Measurements from ENCODE around the gene BCO2. TPM values are rescaled to one million over a fixed set of nuclear protein-coding genes. Genes with fewer than 3 reads are reported as not detected.

Gene BCO2
- total RNA-seq, 2 experiments from 2014 or later, result 0.97 to 1.4 TPM

DNA sequence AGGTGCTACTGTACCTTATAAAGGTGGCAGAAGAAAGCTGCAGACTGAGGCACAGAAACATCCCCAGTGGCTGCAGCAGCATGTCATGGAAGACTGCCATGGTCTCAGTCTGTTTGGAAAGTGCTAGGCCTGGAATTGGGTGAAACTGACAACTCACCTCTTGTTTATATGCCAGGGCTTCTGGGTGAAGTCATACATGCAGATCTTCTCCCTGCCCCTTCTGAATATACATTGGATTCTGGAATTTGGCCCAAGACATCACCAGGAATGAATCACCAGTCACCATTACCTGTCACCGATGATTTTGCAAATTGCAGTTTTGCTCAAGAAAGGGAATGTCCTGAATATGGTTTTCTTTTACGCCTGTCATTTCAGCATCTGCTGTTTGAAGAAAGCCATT, 85.2 kb downstream of the BCO2 start, which contains the start of gene PLET1:
PLET1 (minus strand) TSS at position 371 of the 400 bp plus-strand sequence; CDS start at position 100, 271 bp downstream.
- H3K4me3 Mint-ChIP-seq, result no peak within 1 kb of the TSS
- ATAC-seq (no peak), DNase-seq (no peak)
- TF ChIP-seq, protein P1, sequence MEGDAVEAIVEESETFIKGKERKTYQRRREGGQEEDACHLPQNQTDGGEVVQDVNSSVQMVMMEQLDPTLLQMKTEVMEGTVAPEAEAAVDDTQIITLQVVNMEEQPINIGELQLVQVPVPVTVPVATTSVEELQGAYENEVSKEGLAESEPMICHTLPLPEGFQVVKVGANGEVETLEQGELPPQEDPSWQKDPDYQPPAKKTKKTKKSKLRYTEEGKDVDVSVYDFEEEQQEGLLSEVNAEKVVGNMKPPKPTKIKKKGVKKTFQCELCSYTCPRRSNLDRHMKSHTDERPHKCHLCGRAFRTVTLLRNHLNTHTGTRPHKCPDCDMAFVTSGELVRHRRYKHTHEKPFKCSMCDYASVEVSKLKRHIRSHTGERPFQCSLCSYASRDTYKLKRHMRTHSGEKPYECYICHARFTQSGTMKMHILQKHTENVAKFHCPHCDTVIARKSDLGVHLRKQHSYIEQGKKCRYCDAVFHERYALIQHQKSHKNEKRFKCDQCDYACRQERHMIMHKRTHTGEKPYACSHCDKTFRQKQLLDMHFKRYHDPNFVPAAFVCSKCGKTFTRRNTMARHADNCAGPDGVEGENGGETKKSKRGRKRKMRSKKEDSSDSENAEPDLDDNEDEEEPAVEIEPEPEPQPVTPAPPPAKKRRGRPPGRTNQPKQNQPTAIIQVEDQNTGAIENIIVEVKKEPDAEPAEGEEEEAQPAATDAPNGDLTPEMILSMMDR (IDR thresholded peaks at IDR 0.05), result no peak
- intact Hi-C loops (cut with micrococcal nuclease), result no loop called here
- H3K27ac Mint-ChIP-seq, result no peak within 1 kb of the TSS
- H3K36me3 Mint-ChIP-seq (ENCODE audit: low read depth), result no peaks in the 10 kb centered on the region
- no peaks in the 10 kb centered on the region for H3K9me3 Mint-ChIP-seq
- POLR2A ChIA-PET, result no interaction called here
- CTCF ChIA-PET, result interaction anchor here (1.0 to 1.2 kb wide), 2 partner anchors 13 to 20 kb away, joined by 3 to 4 read pairs; no protein-coding TSS in a partner anchor
- no peaks in the 10 kb centered on the region for H3K4me1 Mint-ChIP-seq (ENCODE audit: low read depth)
- no peaks in the 10 kb centered on the region for H3K27me3 Mint-ChIP-seq

DNA sequence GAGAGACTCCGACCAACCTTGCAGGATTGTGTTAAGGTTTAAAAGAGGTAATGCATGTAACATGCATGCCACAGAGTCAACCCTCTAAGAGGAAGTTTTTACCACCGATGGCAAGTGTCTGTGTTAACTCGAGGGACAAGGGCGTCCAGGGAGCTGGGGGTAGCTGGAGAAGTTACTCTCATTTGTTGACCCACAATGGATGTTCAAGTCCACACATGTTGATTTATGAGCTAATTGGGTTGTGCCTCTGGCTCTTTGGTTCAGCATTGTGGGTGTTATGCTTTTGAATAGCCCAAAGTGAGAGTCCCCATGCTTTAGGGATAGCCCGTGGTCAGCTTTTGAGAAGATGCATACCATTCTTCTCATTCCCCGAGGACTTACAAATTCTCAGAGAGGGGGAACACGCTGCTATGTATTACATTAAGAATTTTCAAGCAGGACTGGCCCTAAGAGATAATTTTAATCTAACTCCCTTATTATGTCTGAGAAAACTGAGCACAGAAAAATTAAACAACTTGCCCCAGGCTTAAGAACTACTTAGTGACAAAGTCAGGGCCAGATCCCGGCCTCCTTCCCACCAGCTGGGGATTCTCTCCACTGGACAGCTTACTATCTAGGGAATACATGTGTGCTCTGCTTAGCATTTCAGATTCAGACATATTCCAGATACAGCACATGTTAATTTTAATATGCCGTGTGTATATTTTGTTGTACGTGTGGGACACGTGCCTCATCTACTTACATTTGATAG, 90.5 kb downstream of the BCO2 start:
- Mint-ChIP-seq H3K27ac (no peak overlapping the region), H3K4me3 (no peak overlapping the region), H3K9me3 (no peaks in the 10 kb centered on the region), H3K36me3 (ENCODE audit: low read depth) (no peaks in the 10 kb centered on the region), H3K27me3 (no peaks in the 10 kb centered on the region), H3K4me1 (ENCODE audit: low read depth) (no peaks in the 10 kb centered on the region)
- DNase-seq (no peak), ATAC-seq (no peak)
- CTCF ChIA-PET, result interaction anchor here (0.7 to 3.5 kb wide), 5 partner anchors 10 to 23 kb away, joined by 3 to 16 read pairs (median 3); no protein-coding TSS in a partner anchor
- POLR2A ChIA-PET, result no interaction called here
- TF ChIP-seq, protein P1 (IDR thresholded peaks at IDR 0.05), result no peak
- intact Hi-C loops (cut with micrococcal nuclease), result no loop called here

DNA sequence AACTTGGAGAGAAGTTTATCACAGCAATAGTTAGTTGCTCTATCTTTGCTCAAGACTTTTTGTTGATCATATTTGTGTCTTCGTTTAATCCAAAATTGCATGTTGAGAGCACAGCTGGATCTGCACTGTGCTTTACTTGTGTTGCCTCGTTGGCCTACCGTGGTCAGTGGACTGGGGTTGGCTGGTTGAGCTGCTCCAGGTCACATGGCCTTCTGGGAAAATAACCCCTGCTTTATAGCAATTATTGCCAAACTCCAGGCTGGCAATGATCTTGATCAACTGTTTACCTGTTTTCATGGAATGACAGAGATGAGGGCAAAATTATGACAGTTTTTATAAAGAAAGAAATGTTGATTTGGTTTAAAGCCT, 91.1 kb downstream of the BCO2 start:
- ChIA-PET CTCF (interaction anchor here (0.7 to 1.7 kb wide), 5 partner anchors 10 to 47 kb away, joined by 3 to 5 read pairs (median 3); no protein-coding TSS in a partner anchor), POLR2A (no interaction called here)
- no peak overlapping the region for H3K27ac Mint-ChIP-seq
- ATAC-seq, result no peak
- no peak for DNase-seq
- H3K27me3 Mint-ChIP-seq, result no peaks in the 10 kb centered on the region
- TF ChIP-seq, protein P1 (IDR thresholded peaks at IDR 0.05), result no peak
- no peaks in the 10 kb centered on the region for H3K36me3 Mint-ChIP-seq (ENCODE audit: low read depth)
- H3K9me3 Mint-ChIP-seq, result no peaks in the 10 kb centered on the region
- H3K4me1 Mint-ChIP-seq (ENCODE audit: low read depth), result no peaks in the 10 kb centered on the region
- intact Hi-C loops (cut with micrococcal nuclease), result no loop called here
- H3K4me3 Mint-ChIP-seq, result no peak overlapping the region

DNA sequence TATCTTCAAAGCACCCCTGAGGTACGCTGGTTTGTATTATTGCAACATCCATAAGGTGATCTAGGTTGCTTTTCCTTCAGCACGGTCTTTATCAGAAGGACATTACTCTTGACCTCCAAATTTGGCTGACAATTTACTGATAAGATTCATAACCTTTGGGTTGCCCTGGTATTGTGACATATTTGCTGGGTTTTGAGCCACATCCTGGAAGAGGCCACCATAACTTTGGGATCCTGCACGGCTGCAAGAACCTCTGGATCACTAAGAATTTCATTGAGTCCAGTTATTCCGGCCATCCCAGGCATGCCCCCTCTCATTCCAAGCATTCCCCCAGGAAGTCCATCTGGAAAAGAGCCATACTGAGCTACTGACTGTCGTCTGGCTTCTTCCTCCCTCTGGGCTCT, 91.9 kb downstream of the BCO2 start:
- ChIA-PET POLR2A (interaction anchor here (0.6 kb wide), 1 partner anchor 289 kb away, joined by 3 read pairs; no protein-coding TSS in a partner anchor), CTCF (interaction anchor here (1.2 to 1.7 kb wide), 2 partner anchors 15 to 48 kb away, joined by 3 to 5 read pairs; no protein-coding TSS in a partner anchor)
- Mint-ChIP-seq H3K27ac (no peak overlapping the region), H3K4me1 (ENCODE audit: low read depth) (no peaks in the 10 kb centered on the region), H3K9me3 (no peaks in the 10 kb centered on the region), H3K27me3 (no peaks in the 10 kb centered on the region), H3K36me3 (ENCODE audit: low read depth) (no peaks in the 10 kb centered on the region), H3K4me3 (no peak overlapping the region)
- TF ChIP-seq, protein P1 (IDR thresholded peaks at IDR 0.05), result no peak
- DNase-seq, result no peak
- ATAC-seq, result no peak
- intact Hi-C loops (cut with micrococcal nuclease), result no loop called here

DNA sequence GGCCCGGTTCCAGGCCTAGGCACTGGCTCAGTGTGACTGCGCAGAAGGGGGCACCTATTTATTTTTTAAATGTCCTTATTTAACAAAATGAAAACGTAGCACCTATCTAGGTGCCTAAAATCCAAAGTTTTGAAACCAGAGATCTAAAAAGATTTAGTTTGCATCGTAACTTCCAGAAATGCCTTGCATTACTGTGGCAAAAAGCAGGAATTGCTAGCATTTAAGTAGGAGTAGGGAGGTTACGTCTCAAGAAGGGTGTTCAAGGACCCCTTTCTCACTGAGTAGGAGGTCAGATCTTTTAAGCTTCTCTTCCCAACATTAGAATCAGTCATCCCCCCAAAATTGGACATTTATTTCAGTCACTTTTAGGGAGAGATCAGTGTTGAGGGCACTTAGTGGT, 93.1 kb downstream of the BCO2 start:
- CTCF ChIA-PET, result interaction anchor here (1.4 kb wide), 1 partner anchor 12 kb away, joined by 8 read pairs; no protein-coding TSS in a partner anchor

More for the DNA sequence above, 93.1 kb downstream of the BCO2 start:
- Mint-ChIP-seq H3K4me1 (ENCODE audit: low read depth) (no peaks in the 10 kb centered on the region), H3K36me3 (ENCODE audit: low read depth) (no peaks in the 10 kb centered on the region), H3K27me3 (no peaks in the 10 kb centered on the region), H3K9me3 (no peaks in the 10 kb centered on the region), H3K4me3 (no peak overlapping the region), H3K27ac (no peak overlapping the region)
- TF ChIP-seq, protein P1 (IDR thresholded peaks at IDR 0.05), result no peak
- DNase-seq (no peak), ATAC-seq (no peak)
- intact Hi-C loops (cut with micrococcal nuclease), result no loop called here
- POLR2A ChIA-PET, result interaction anchor here (0.5 to 0.8 kb wide), 2 partner anchors 46 to 118 kb away, joined by 3 read pairs; no protein-coding TSS in a partner anchor
